ENCODE data around the gene TTI1.

TTI1 gene

DNA sequence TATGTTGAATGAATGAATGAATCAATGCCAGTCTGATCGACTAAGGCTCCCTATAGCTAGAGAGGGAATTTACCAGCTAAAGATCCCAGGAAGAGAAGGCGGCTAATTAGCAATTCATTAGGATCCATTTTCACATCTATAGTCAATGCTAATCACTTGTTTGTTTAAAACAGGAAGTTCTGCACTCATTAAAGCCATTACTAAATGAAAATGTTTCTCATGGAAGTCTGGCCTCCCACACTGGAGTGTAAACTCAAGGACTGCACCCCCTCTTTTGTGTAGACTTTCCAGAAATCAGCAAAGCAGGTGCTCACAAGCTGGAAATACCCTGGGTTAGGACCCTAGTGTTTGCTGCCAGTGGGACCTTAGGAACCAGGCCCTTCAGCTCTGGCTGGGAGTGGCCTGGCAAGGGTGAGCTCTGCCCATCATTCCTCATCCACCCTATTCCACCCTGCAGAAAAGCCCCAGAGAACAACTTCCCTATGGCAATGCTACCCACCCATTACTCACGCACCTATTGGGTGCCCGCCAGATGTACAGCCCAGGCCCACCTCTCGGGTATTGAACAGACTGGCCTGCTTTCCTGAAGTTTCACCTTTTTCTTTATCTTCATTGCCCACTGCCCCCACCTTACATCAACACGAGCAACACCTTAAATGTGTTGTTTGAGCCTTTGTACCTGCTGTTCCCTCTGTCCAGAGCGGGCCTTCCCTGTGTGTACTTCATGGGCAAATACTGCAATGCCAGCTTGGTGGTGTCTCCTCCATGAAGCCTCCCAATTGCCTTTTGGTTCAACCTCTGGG, 60.8 kb downstream of the TTI1 start:
- no peak overlapping the region for H3K4me2 ChIP-seq (ENCODE audit: low read length)
- no peaks in the 10 kb centered on the region for H3K79me2 ChIP-seq (ENCODE audit: insufficient read depth, low read length)
- H3K4me3 ChIP-seq (ENCODE audit: low read depth, low read length, poor library complexity, severe bottlenecking): no peak overlapping the region
- H3K36me3 ChIP-seq (ENCODE audit: insufficient read depth, low read length): no peaks in the 10 kb centered on the region
- peaks cover 9% of the 10 kb centered on the region for H3K4me1 ChIP-seq (ENCODE audit: insufficient read depth, low read length, severe bottlenecking)
- H3K27me3 ChIP-seq (ENCODE audit: insufficient read depth, low read length): 0 out of 2 replicates have a peak, but pooled peaks cover 5% of the 10 kb centered on the region
- H3K9me2 ChIP-seq (ENCODE audit: low read depth, low read length): no peaks in the 10 kb centered on the region
- no peaks in the 10 kb centered on the region for H4K20me1 ChIP-seq (ENCODE audit: insufficient read depth, low read length)
- no peak overlapping the region for H3K27ac ChIP-seq (ENCODE audit: low read depth, low read length, poor library complexity, severe bottlenecking)
- H3F3A ChIP-seq (ENCODE audit: insufficient read depth, low read length): no peaks in the 10 kb centered on the region
- no peak for TF ChIP-seq EZH2 (IDR thresholded peaks at IDR 0.05; ENCODE audit: borderline replicate concordance, low read length)
- TF ChIP-seq, protein P1, sequence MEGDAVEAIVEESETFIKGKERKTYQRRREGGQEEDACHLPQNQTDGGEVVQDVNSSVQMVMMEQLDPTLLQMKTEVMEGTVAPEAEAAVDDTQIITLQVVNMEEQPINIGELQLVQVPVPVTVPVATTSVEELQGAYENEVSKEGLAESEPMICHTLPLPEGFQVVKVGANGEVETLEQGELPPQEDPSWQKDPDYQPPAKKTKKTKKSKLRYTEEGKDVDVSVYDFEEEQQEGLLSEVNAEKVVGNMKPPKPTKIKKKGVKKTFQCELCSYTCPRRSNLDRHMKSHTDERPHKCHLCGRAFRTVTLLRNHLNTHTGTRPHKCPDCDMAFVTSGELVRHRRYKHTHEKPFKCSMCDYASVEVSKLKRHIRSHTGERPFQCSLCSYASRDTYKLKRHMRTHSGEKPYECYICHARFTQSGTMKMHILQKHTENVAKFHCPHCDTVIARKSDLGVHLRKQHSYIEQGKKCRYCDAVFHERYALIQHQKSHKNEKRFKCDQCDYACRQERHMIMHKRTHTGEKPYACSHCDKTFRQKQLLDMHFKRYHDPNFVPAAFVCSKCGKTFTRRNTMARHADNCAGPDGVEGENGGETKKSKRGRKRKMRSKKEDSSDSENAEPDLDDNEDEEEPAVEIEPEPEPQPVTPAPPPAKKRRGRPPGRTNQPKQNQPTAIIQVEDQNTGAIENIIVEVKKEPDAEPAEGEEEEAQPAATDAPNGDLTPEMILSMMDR (IDR thresholded peaks at IDR 0.05; ENCODE audit: low read length): no peak
- no peak overlapping the region for H3K9ac ChIP-seq (ENCODE audit: low read length)
- no peak overlapping the region for H2AFZ ChIP-seq (ENCODE audit: low read length)
- no peaks in the 10 kb centered on the region for H3K9me3 ChIP-seq (ENCODE audit: low read length)

DNA sequence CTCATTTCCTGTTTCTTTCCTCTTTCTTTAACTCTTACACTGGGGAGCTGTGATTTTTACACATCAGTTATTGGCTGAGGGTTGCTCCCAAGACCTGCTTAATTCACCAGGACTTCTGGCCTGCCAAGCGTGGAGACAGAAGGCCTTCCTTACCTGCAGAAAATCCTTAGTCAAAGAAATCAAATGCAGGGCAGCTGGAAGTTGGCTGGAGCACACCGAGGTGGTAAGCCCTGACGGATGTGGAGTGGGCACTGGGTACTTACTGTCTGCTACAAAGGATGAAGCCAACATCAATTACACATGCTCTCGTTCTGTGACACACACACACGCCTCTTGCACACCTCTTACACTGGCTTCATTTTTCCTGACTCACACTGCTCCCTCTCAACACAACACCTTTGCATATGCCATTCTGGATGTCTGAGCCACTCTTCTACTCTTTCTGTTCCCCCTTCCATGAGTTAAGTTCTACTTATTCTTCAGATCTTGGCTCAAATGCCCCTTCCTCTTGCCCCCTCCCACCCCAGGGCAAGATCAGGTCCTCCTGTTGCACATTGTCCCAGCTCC, 61.6 kb downstream of the TTI1 start:
- Histone ChIP-seq H3K36me3 (ENCODE audit: insufficient read depth, low read length) (no peaks in the 10 kb centered on the region), H2AFZ (ENCODE audit: low read length) (no peak overlapping the region)
- TF ChIP-seq, protein P1 (IDR thresholded peaks at IDR 0.05; ENCODE audit: low read length): no peak
- TF ChIP-seq EZH2 (IDR thresholded peaks at IDR 0.05; ENCODE audit: borderline replicate concordance, low read length): no peak

DNA sequence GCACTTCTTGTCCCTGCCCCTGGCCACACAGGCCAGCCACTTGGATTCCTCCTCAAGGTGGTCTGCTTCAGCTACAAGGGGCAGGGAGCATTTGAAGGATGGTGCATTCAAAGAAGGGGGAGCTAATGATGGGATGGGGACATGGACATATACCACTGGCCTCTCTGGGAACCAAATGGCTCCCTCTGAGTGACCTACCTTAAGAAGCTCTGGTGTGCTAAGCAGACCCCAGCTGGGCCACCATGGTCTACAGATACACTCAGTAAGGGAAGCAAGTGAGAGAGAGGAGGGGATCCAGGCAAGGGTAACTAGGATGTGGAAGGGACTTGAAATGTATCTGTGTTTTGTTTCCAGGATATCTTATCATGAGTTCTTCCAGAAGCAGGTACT, 62.4 kb downstream of the TTI1 start:
- Histone ChIP-seq H3K36me3 (ENCODE audit: insufficient read depth, low read length) (no peaks in the 10 kb centered on the region), H3K4me3 (ENCODE audit: low read depth, low read length, poor library complexity, severe bottlenecking) (no peak overlapping the region), H2AFZ (ENCODE audit: low read length) (no peak overlapping the region), H3K4me1 (ENCODE audit: insufficient read depth, low read length, severe bottlenecking) (no peaks in the 10 kb centered on the region), H3K9me2 (ENCODE audit: low read depth, low read length) (no peaks in the 10 kb centered on the region), H3K9me3 (ENCODE audit: low read length) (no peaks in the 10 kb centered on the region), H3K4me2 (ENCODE audit: low read length) (no peak overlapping the region), H3K27ac (ENCODE audit: low read depth, low read length, poor library complexity, severe bottlenecking) (no peak overlapping the region), H3K27me3 (ENCODE audit: insufficient read depth, low read length) (0 out of 2 replicates have a peak, but pooled peaks cover 5% of the 10 kb centered on the region), H4K20me1 (ENCODE audit: insufficient read depth, low read length) (no peaks in the 10 kb centered on the region), H3K79me2 (ENCODE audit: insufficient read depth, low read length) (no peaks in the 10 kb centered on the region), H3K9ac (ENCODE audit: low read length) (no peak overlapping the region), H3F3A (ENCODE audit: insufficient read depth, low read length) (no peaks in the 10 kb centered on the region)
- TF ChIP-seq EZH2 (IDR thresholded peaks at IDR 0.05; ENCODE audit: borderline replicate concordance, low read length): no peak
- TF ChIP-seq, protein P1 (IDR thresholded peaks at IDR 0.05; ENCODE audit: low read length): no peak

More for the DNA sequence above, 61.6 kb downstream of the TTI1 start:
- Histone ChIP-seq H3K9ac (ENCODE audit: low read length) (no peak overlapping the region), H3K27ac (ENCODE audit: low read depth, low read length, poor library complexity, severe bottlenecking) (no peak overlapping the region), H3K4me3 (ENCODE audit: low read depth, low read length, poor library complexity, severe bottlenecking) (no peak overlapping the region), H4K20me1 (ENCODE audit: insufficient read depth, low read length) (no peaks in the 10 kb centered on the region), H3K9me3 (ENCODE audit: low read length) (no peaks in the 10 kb centered on the region), H3K4me1 (ENCODE audit: insufficient read depth, low read length, severe bottlenecking) (peaks cover 2% of the 10 kb centered on the region), H3K27me3 (ENCODE audit: insufficient read depth, low read length) (0 out of 2 replicates have a peak, but pooled peaks cover 5% of the 10 kb centered on the region), H3K4me2 (ENCODE audit: low read length) (no peak overlapping the region), H3K79me2 (ENCODE audit: insufficient read depth, low read length) (no peaks in the 10 kb centered on the region), H3K9me2 (ENCODE audit: low read depth, low read length) (no peaks in the 10 kb centered on the region), H3F3A (ENCODE audit: insufficient read depth, low read length) (no peaks in the 10 kb centered on the region)
